CD4-positive, alpha-beta T cell (primary cell): Measurements from ENCODE around the gene LANCL1. TPM values are rescaled to one million over a fixed set of nuclear protein-coding genes. Genes with fewer than 3 reads are reported as not detected.

Experiments used
- ATAC-seq: fragments of 200-7000 bp; cut with Tn5 transposase; one replicate; pipeline ENCODE4 v1.10.0; 2022; ENCODE audit warnings: mild to moderate bottlenecking; ENCODE audit not compliant: poor library complexity
- CTCF ChIA-PET: fragments of 350-600 bp; sonication (Branson Sonifier 250); formaldehyde crosslinking; loops from one replicate; lab custom pipeline; 2021; ENCODE audit warnings: antibody characterized with exemption, inconsistent platforms; lab: Charles Lee
- POLR2A ChIA-PET: fragments of 350-600 bp; sonication (Branson Sonifier 250); formaldehyde crosslinking; loops from one replicate; lab custom pipeline; 2021; ENCODE audit warnings: antibody characterized with exemption, inconsistent platforms; lab: Charles Lee
- DNase-seq, 14 experiments: peaks; one replicate each; pipeline ENCODE4 v3.0.0-alpha.2; 2013 to 2020; ENCODE audit warnings: mixed read lengths in 2 of 14
- H3K27ac ChIP-seq, 2 donors: one replicate each; pipeline versions ENCODE4 v1.5.1 to v1.7.0; 2013; ENCODE audit warnings: low read length in 2 of 2, low read depth in 1 of 2, mild to moderate bottlenecking in 1 of 2
- H3K27me3 ChIP-seq, 2 experiments: 1 replicate in 1 of 2; 2 replicates in 1 of 2; pipeline versions ENCODE4 v1.6.1 to v1.7.0; 2013; ENCODE audit warnings: low read length in 2 of 2, control low read depth in 1 of 2, mild to moderate bottlenecking in 1 of 2, moderate library complexity in 1 of 2; ENCODE audit not compliant: insufficient read depth in 2 of 2, control insufficient read depth in 1 of 2
- H3K36me3 ChIP-seq: one replicate; pipeline ENCODE4 v1.6.1; 2013; ENCODE audit warnings: low read length, control low read depth; ENCODE audit not compliant: insufficient read depth
- H3K4me1 ChIP-seq: one replicate; pipeline ENCODE4 v1.6.1; 2013; ENCODE audit warnings: low read length, control low read depth; ENCODE audit not compliant: insufficient read depth
- H3K4me3 ChIP-seq: one replicate; pipeline ENCODE4 v1.5.1; 2013; ENCODE audit warnings: mild to moderate bottlenecking, low read length, moderate library complexity
- H3K9me3 ChIP-seq, 2 experiments: 1 replicate in 1 of 2; 2 replicates in 1 of 2; pipeline versions ENCODE4 v1.6.1 to v1.7.0; 2013; ENCODE audit warnings: low read length in 2 of 2, mild to moderate bottlenecking in 2 of 2, control low read depth in 1 of 2, moderate library complexity in 1 of 2; ENCODE audit not compliant: control insufficient read depth in 1 of 2, insufficient read depth in 1 of 2
- H3K27ac Mint-ChIP-seq: one replicate; pipeline ENCODE4 v1.8.0; 2020; ENCODE audit warnings: mixed read lengths
- H3K27me3 Mint-ChIP-seq: one replicate; pipeline ENCODE4 v1.8.0; 2021; ENCODE audit warnings: mixed read lengths
- H3K36me3 Mint-ChIP-seq: one replicate; pipeline ENCODE4 v1.8.0; 2021; ENCODE audit warnings: low read depth, mixed read lengths
- H3K4me1 Mint-ChIP-seq: one replicate; pipeline ENCODE4 v1.8.0; 2021; ENCODE audit warnings: low read depth, mixed read lengths
- H3K4me3 Mint-ChIP-seq: one replicate; pipeline ENCODE4 v1.8.0; 2020; ENCODE audit warnings: mild to moderate bottlenecking, mixed read lengths
- H3K9me3 Mint-ChIP-seq: one replicate; pipeline ENCODE4 v1.8.0; 2020; ENCODE audit warnings: mixed read lengths
- CTCF ChIP-seq: fragments of 200-600 bp; IDR thresholded peaks from one replicate; pipeline ENCODE4 v1.8.0; 2022; ENCODE audit warnings: antibody characterized with exemption, mild to moderate bottlenecking
- intact Hi-C, 2 experiments: fragments of 100-400 bp; cut with DNase I in 1 of 2; cut with micrococcal nuclease in 1 of 2; formaldehyde crosslinking; loops; one replicate each; pipeline versions ENCODE4 v1.15.1 to v1.9.0; 2023 to 2025; cut with DNase I, micrococcal nuclease
- total RNA-seq, 174 experiments: library from RNA in 2 of 174; stranded (reverse) in 2 of 174; gene quantifications; one replicate each; pipeline ENCODE4 v1.2.3 and lab custom pipeline; 2021 to 2026

The LANCL1 gene
- total RNA-seq, 2 experiments from 2014 or later, result 22.4 to 23.3 TPM

DNA sequence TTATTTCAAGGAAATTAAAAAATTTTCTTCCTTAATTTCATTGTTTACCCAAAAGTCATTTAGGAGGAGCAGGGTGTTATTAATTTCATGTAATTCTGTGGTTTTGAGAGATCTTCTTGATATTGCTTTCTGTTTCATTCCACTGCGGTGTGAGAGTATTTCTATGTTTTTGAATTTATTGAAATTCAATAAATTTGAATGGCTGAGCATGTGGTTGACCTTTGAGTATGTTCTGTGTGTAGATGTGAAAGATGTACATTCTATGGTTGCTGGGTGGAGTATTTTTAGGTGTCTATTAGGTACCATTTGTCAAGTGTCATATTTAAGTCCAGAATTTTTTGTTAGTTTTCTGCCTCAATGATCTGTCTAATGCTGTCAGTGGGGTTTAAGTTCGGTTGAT lies 39.4 kb upstream of the LANCL1 start:
- peaks cover 21% of the 10 kb centered on the region for H3K9me3 Mint-ChIP-seq
- no peak overlapping the region for H3K4me3 Mint-ChIP-seq
- no peak for TF ChIP-seq CTCF
- H3K27ac Mint-ChIP-seq, result no peak overlapping the region
- H3K27me3 ChIP-seq, result no peaks in the 10 kb centered on the region
- ATAC-seq, result no peak
- H3K9me3 ChIP-seq, result no peaks in the 10 kb centered on the region
- DNase-seq, result no peak
- POLR2A ChIA-PET, result no interaction called here
- H3K4me3 ChIP-seq, result no peak overlapping the region
- H3K4me1 Mint-ChIP-seq, result no peaks in the 10 kb centered on the region
- intact Hi-C loops, result no loop called here
- CTCF ChIA-PET, result no interaction called here
- peaks cover 38% of the 10 kb centered on the region for H3K27me3 Mint-ChIP-seq
- H3K36me3 Mint-ChIP-seq, result no peaks in the 10 kb centered on the region
- no peaks in the 10 kb centered on the region for H3K4me1 ChIP-seq
- no peaks in the 10 kb centered on the region for H3K36me3 ChIP-seq
- H3K27ac ChIP-seq, result no peak overlapping the region

DNA sequence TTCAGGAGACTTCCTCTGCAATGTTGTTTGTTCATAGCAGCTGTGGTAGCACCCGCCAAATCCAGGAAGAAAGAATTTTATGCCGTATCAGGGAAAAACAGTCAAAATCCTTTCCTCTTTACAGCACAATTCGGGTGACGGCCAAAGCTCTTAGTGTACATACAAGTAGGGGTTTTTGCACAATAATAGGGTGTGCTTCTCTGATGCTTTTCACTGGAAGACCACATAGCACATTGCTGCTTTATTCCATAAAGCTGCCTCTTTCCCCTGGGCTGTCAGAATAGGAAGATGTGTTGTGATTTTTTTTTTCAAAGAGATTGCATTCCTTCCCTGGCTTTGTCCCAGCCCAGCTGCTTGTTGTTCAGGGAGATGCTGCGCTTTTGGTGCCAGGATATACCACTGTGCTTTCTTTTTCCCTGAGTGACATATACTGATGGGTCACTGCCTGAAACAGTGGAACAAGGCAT lies 27.2 kb upstream of the LANCL1 start:
- no peak for TF ChIP-seq CTCF
- H3K4me3 ChIP-seq, result no peak overlapping the region
- peaks cover 0 to 5% of the 10 kb centered on the region in 2 experiments for H3K27me3 ChIP-seq
- DNase-seq (no peak), ATAC-seq (no peak)
- Mint-ChIP-seq H3K4me1 (no peaks in the 10 kb centered on the region), H3K9me3 (peaks cover 15% of the 10 kb centered on the region), H3K27me3 (peaks cover 34% of the 10 kb centered on the region), H3K36me3 (peaks cover 5% of the 10 kb centered on the region), H3K27ac (no peak overlapping the region), H3K4me3 (no peak overlapping the region)
- POLR2A ChIA-PET, result no interaction called here
- intact Hi-C loops, result no loop called here
- H3K9me3 ChIP-seq, result peaks cover 3 to 24% of the 10 kb centered on the region in 2 experiments
- H3K4me1 ChIP-seq, result no peaks in the 10 kb centered on the region
- CTCF ChIA-PET, result interaction anchor here (1.1 to 2.1 kb wide), 4 partner anchors 9 to 83 kb away, joined by 3 to 8 read pairs (median 3); no protein-coding TSS in a partner anchor
- no peak overlapping the region for H3K27ac ChIP-seq
- no peaks in the 10 kb centered on the region for H3K36me3 ChIP-seq

DNA sequence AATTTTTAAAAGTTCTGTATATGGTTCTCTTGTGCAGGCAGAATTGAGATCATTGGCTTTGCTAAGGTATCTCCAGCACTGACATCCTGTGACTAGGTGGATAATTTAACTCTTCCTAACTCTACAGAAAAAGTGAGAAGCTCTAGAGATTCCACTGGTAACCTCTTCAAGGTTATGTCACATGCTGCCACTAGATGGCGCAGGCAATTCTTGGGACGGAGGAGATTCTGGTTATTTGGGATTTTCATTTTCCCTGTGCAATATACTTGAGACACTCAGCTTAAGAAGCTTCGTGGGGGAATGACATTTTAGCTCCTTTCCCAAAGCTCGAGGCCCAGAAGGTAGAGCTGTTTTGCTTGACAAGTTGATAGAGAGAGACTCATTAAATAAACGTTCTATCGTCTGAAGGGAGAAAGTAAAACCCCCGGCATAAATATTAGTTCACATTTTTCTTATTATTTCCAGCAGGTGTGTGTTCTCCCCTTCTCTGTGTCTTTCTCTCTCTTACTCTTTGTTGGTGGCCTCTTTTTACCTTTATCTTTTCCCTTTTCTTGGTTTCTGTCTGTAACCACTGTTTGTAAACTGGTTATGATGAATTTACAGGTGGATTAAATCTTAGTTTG lies 26.6 kb upstream of the LANCL1 start:
- Mint-ChIP-seq H3K36me3 (peaks cover 5% of the 10 kb centered on the region), H3K4me3 (no peak overlapping the region), H3K4me1 (no peaks in the 10 kb centered on the region), H3K27ac (no peak overlapping the region), H3K27me3 (peaks cover 41% of the 10 kb centered on the region), H3K9me3 (peaks cover 15% of the 10 kb centered on the region)
- POLR2A ChIA-PET, result no interaction called here
- Histone ChIP-seq H3K27me3 (peaks cover 0 to 5% of the 10 kb centered on the region in 2 experiments), H3K27ac (no peak overlapping the region), H3K4me3 (no peak overlapping the region), H3K4me1 (no peaks in the 10 kb centered on the region), H3K36me3 (no peaks in the 10 kb centered on the region), H3K9me3 (peaks cover 3 to 27% of the 10 kb centered on the region in 2 experiments)
- ATAC-seq (no peak), DNase-seq (peak in 5 of 14 experiments; percentile 5 to 41 (median 37))
- TF ChIP-seq CTCF, result peak; percentile 83
- CTCF ChIA-PET, result interaction anchor here (1.1 to 2.1 kb wide), 5 partner anchors 9 to 82 kb away, joined by 3 to 8 read pairs (median 3); no protein-coding TSS in a partner anchor
- intact Hi-C loops, result no loop called here
